ENCODE data around the gene SNX1. TPM values are rescaled to one million over a fixed set of nuclear protein-coding genes. Genes with fewer than 3 reads are reported as not detected.
"Not testable (repeated sequence)": the region's sequence is repeated elsewhere in the genome, so short reads cannot be mapped to it uniquely, and the experiment has no call there.

Gene SNX1, protein sequence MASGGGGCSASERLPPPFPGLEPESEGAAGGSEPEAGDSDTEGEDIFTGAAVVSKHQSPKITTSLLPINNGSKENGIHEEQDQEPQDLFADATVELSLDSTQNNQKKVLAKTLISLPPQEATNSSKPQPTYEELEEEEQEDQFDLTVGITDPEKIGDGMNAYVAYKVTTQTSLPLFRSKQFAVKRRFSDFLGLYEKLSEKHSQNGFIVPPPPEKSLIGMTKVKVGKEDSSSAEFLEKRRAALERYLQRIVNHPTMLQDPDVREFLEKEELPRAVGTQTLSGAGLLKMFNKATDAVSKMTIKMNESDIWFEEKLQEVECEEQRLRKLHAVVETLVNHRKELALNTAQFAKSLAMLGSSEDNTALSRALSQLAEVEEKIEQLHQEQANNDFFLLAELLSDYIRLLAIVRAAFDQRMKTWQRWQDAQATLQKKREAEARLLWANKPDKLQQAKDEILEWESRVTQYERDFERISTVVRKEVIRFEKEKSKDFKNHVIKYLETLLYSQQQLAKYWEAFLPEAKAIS
- 66.2 TPM for total RNA-seq

DNA sequence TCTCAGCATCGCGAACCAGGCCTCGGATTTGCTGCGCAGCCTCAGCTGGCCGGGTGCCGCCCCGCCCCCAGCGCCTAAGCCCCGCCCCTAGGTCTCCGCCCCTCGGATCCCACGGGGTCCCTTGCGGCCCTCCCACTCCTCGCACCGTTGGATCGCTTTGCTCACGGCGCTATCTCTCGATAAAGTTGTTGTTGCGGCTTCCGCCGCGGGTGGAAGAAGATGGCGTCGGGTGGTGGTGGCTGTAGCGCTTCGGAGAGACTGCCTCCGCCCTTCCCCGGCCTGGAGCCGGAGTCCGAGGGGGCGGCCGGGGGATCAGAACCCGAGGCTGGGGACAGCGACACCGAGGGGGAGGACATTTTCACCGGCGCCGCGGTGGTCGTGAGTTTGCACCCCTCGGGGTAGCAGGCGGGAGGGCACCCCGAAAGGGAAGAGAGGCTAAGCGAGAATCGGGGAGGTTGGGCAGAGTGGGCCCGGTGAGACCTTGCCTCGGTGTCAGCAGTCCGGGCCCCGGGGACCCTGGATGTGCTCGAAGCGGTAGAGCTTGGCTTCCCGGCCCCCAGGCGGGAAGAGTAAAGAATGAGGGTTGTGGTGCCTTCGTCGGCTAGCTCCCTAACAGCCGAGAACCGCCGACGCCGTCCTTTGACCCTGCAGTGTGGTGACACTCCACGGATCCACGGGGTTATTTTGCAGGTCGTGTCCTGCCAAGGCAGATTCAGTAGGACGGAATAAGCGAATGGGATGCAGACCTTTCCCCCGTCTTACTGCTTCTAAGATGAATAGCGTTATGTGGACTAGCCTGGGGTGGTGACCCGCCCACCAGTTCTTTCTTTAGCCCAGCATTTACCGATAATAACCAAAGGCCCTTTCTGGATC, at the start of gene SNX1:
SNX1 (plus strand) TSS at position 188 of the 873 bp plus-strand sequence; CDS start at position 220, 32 bp downstream.
- DNase-seq (ENCODE audit: low spot score) = peak; percentile 95
- peak; percentile 77 for ATAC-seq

GRCh38 chr15:64046421-64047153, 49.2 kb upstream of the SNX1 start, which contains the start of gene DAPK2:
Gene DAPK2, minus strand, starts transcription at chr15:64046485. Its CDS starts 6,224 bp downstream, at chr15:64040261.
- DNase-seq (ENCODE audit: low spot score) = peak; percentile 78

DNA sequence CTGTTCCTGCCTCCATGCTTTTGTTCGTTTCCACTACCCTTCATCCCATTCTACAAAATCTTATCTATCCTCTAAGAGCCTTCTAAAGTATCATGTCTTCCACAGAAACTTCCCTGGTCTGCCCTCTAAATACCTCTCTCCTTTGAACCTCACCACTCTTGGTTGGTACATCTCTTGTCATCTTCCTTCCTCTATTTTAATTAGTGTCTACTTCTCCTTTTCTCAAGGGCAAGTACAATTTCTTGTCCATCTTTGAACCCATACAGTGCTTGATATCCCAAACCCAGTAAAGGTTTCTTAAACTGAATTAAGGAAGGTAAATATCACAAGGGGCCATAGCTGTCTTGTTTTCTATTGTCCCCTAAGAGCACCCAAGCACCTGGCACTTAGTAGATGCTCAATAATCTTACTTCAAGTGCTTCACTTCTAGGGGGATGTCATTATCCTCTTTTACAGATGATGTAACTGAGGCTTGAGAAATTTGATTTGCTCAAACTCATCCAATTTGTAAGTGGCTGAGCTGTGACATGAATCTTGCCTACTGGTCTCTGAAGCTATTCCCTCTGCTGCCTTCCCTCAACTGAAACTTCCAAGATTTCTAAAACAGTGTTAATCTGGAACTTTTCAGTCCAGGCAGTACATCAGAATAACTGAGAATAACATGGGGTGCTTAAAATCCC, 46.9 kb upstream of the SNX1 start:
- ATAC-seq = no peak
- no peak for DNase-seq (ENCODE audit: low spot score)

More at GRCh38 chr15:64046421-64047153, 49.2 kb upstream of the SNX1 start, which contains the start of gene DAPK2:
- ATAC-seq = peak; percentile 96

DNA sequence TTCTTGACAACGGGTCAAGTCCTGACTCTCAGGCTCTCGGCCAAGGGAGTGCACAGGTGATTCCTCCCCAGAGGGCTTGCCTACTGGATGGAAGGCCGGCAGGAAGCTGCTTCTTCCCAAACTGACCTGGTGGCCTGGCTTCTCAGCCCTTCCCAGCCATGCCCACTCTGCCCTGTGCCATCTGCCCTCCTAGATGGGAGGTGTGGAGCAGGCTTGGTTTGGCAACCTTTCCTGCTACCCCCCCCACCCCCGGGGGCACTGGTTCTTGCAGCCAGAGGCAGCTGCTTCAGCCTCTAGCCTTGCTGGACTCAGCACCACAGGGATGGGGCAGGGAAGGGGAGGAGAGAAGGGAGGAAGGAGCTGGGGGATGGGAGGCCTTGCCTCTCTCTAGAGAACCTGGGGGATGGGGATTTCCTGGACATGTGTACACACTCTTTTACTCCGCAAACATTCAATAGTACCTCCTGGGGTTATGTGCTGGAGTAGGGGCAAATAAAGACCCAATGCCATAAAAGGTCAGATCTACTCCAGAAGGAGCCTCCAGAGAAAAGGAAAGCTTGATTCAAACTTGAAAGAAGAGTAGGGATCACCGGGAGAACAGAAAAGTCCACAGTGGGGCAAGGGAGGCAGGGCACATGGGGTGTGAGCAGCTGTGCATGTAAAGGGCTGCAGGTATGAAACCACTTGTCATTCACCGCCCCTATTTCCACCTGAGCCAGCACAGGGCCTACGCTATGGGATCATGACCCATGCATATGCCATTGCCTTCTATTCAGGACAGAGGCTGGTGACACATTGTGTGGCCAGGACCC, 45.3 kb upstream of the SNX1 start:
- ATAC-seq (no peak), DNase-seq (ENCODE audit: low spot score) (no peak)

DNA sequence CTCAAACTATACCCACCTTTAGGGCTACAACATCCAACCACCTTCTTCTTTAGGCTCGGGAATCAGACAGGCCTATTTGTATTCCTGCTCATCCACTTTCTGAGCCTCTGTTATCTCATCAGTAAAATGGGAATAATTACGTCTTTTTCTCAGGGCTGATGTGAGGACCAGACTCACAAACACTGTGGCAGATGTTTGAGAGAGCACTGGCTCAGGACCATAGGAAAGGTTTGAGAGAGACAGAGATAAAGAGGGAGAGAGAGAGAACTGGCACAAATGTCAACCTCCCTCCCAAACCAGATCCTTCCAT, 44.7 kb upstream of the SNX1 start:
- DNase-seq (ENCODE audit: low spot score) = no peak
- ATAC-seq = no peak

DNA sequence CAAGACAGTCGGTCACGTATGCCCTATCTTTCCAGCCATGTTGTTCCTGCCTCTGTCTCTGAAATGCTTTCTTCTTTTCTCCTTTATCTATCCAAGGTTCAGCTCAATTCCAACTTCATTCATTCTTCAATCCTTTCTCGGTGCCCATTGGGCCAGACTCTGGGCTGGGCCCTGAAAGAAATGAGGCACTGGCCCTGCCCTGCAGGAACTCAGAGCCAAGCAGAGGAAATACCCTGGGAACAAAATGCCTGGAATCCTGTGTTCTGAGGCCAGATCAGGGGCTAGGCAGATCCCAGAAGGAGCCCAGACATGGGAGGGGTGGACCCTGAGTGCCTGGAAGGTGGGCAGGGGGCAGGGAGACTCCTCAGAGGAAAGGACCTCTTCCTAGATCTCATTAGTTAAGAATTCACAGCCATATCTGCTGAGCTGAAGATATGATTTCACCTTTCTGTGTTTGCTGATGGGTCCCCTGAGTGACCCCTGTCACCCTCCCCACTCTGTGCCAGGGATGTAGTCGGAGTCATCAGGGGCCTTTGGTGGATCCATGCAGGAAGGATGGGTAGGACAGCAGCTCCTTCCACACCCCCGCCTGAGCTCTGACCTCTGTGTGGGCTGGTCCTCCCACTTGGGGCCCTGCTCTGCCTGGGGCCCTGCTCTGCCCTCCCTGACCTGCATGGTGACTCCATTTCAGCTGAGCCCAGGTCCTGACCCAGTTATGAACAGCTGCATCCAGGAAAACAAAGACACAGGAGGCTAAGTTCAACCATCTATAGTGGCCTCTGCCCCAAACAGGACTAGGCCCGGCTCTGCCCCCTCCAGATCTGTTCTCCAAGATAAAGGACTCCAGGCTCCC, 44.1 kb upstream of the SNX1 start:
- DNase-seq (ENCODE audit: low spot score) (no peak), ATAC-seq (no peak)

DNA sequence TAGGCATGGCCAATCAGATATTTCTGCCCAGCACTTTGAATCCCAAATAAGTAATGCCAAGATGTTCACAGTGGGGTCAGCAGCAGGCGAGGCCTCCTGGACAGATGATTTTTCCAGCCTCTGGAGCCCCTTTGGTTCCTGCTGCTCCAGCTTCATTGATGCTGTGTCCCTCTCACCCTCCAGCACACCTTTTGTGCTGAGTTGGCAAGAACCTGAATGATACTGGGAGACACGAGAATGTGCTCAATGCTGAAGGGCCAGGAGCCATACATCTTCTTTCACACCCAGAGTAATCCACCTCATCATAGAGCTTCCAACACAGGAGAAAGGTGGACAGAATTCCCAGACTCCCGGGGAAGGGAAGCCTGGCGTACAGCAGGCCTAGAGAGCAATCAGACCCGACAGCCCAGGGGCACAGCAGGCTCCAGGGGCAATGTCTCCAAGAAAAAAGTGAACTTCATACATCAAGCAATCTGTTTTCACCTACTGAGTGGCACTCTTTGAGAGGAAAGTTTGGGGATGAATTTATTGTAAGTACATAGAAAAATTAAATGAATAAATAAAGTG, 42.8 kb upstream of the SNX1 start:
- ATAC-seq (no peak), DNase-seq (ENCODE audit: low spot score) (no peak)

GRCh38 chr15:64053674-64054073, 42.1 kb upstream of the SNX1 start:
- not testable (repeated sequence) for DNase-seq (ENCODE audit: low spot score); ATAC-seq

DNA sequence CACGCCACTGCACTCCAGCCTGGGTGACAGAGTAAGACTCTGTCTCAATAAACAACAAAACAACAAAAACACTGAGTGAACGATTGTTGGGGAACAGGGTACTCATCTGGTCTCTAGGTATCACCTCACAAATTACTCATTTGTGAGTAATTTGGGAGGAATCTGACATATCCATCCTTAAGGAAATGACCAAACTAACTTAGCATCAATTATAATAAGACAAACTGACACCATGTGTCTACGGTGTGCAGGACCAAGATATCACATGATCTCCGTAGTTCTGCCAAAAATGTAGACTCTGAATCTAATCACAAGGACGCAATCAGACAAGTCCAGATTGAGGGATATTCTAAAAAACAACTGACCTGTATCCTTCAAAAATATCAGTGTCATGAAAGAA, 37.5 kb upstream of the SNX1 start:
- ATAC-seq (no peak), DNase-seq (ENCODE audit: low spot score) (no peak)

DNA sequence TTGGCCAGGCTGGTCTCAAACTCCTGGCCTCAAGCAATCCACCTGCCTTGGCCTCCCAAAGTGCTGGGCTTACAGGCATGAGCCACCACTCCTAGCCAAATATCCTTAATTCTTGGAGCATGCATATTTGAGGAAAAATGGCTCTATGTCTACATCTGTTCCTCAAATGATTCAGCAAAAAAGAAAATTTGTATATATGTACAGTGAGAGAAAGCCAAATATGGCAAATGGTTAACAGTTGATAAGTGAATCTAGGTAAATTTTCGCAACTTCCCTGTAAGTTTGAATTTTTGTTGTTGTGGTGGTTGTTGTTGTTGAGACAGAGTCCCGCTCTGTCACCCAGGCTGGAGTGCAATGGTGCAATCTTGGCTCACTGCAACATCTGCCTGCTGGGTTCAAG, 36.7 kb upstream of the SNX1 start:
- not testable (repeated sequence) for DNase-seq (ENCODE audit: low spot score); ATAC-seq

- ATAC-seq = no peak
Observed at GRCh38 chr15:64060716-64061115, 35.1 kb upstream of the SNX1 start.

DNA sequence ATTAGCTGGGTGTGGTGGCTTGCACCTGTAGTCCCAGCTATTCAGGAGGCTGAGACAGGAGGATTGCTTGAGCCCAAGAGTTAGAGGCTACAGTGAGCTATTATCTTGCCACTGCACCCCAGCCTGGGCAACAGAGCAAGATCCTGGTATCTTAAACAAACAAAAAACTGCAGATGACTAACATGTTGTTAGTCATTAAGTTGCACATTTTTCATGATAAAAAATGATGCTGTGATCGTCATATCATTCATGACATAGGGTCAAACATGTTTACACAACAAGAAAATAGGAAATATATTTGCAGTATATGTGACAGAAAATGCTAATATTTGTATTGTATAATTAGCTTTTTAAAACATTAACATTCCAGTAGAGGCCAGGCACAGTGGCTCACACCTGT, 29.3 kb upstream of the SNX1 start:
- ATAC-seq (no peak), DNase-seq (ENCODE audit: low spot score) (peak; percentile 11)

More at GRCh38 chr15:64060716-64061115, 35.1 kb upstream of the SNX1 start:
- no peak for DNase-seq (ENCODE audit: low spot score)

DNA sequence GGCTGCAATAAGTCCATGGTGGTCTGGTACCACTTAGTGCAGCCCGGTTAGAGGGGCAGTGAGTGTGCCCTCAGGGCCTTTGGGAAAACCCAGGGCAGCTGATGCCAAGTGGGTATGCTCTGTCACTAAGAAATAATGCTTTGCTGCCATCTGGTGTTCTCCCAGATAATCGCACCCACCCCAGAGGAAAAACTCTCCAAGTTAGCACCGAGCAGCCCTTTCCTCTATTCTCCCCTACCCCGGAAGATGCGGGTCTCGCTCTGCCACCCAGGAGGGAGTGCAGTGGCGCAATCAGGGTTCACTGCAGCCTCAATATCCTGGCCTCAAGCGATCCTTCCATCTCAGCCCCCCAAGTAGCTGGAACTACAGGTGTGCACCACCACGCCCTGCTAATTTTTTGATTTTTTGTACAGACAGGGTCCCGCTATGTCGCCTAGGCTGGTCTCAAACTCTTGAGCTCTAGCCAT, 28.2 kb upstream of the SNX1 start:
- peak; percentile 70 for DNase-seq (ENCODE audit: low spot score)
- ATAC-seq = peak; percentile 71

GRCh38 chr15:64068133-64068532, 27.6 kb upstream of the SNX1 start:
- no peak for ATAC-seq

DNA sequence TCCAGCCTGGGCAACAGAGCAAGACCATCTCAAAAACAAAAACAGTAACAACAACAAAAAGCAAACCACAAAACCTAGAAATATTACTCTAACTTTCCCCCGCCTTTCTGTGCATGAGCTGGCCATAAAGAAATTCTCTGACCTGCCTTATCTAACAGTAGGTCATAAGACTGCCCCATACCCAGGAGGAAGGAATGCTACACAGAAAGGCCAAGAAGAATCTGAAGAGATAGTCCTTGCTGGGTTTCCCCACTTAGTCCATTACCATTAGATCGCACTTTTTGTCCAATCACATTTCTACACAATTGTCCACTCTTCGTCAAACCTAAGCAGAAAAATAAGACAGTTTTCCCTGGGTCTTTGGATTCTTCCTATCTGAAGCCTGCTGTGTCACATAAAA, 25.7 kb upstream of the SNX1 start:
- ATAC-seq (no peak), DNase-seq (ENCODE audit: low spot score) (no peak)

More at GRCh38 chr15:64068133-64068532, 27.6 kb upstream of the SNX1 start:
- peak; percentile 35 for DNase-seq (ENCODE audit: low spot score)

GRCh38 chr15:64070965-64071851, 24.6 kb upstream of the SNX1 start:
- DNase-seq (ENCODE audit: low spot score) (peak; percentile 91), ATAC-seq (peak; percentile 71)

Data from left lobe of liver (tissue), 2 donors.